ENCODE data around the gene CABS1.

DNA sequence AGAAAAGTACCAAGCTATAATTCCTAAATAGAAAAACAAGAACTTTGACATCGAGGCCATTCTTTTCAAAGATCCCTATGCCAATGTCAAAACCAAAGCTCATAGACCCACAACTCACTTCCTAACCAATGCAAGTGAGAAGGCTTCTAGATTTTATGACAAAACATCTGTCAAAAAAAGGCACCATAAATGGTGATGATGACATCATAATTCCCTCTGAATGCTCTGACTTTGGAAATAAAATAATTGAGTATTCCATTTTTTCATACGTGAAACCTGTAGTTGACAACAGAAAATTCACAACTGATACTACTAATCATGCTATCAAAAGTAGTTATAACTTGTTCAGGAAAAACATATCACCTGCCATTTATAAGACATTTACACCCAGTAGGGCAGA lies 8.7 kb upstream of the CABS1 start:
- TF ChIP-seq CTCF (IDR thresholded peaks at IDR 0.05; ENCODE audit: low read depth, low read length, poor library complexity, severe bottlenecking) (no peak), EZH2phosphoT487 (IDR thresholded peaks at IDR 0.05; ENCODE audit: borderline replicate concordance, low read length) (no peak)

All from DOHH2 (cell line).